Neural cell (in vitro differentiated cells): Measurements from ENCODE around the gene FCHSD2. TPM values are rescaled to one million over a fixed set of nuclear protein-coding genes. Genes with fewer than 3 reads are reported as not detected.

ENCODE experiments used
- H2AFZ ChIP-seq: fragments of 200-600, 300-800 bp; sonication (generic), shearing (Covaris generic); 2 replicates; pipeline ENCODE4 v1.6.0; 2014; ENCODE audit warnings: low read depth, mild to moderate bottlenecking, antibody characterized with exemption, low read length, moderate library complexity
- H3F3A ChIP-seq: fragments of 200-600 bp; shearing (Covaris generic); 2 replicates; pipeline ENCODE4 v1.6.1; 2016; ENCODE audit warnings: mild to moderate bottlenecking, moderate library complexity, mixed read lengths, antibody characterized with exemption, low read length; ENCODE audit not compliant: insufficient read depth, poor library complexity, severe bottlenecking
- H3K27ac ChIP-seq: fragments of 200-600, 300-800 bp; sonication (generic), shearing (Covaris generic); 2 replicates; pipeline ENCODE4 v1.5.1; 2014; ENCODE audit warnings: mild to moderate bottlenecking, low read length, moderate library complexity
- H3K27me3 ChIP-seq: fragments of 300-800, 200-600 bp; sonication (generic), shearing (Covaris generic); 2 replicates; pipeline ENCODE4 v1.6.0; 2014; ENCODE audit warnings: mild to moderate bottlenecking, low read depth, low read length, moderate library complexity; ENCODE audit not compliant: insufficient read depth
- H3K36me3 ChIP-seq: fragments of 300-800, 200-600 bp; sonication (generic), shearing (Covaris generic); 2 replicates; pipeline ENCODE4 v1.5.1; 2014; ENCODE audit warnings: mild to moderate bottlenecking, antibody characterized with exemption, low read length, moderate library complexity; ENCODE audit not compliant: insufficient read depth
- H3K4me2 ChIP-seq: fragments of 300-800, 200-600 bp; sonication (generic), shearing (Covaris generic); 2 replicates; pipeline ENCODE4 v1.6.0; 2014; ENCODE audit warnings: mild to moderate bottlenecking, low read length
- H3K4me3 ChIP-seq: fragments of 300-800, 200-600 bp; sonication (generic), shearing (Covaris generic); 2 replicates; pipeline ENCODE4 v1.5.1; 2014; ENCODE audit warnings: mild to moderate bottlenecking, low read length, moderate library complexity
- H3K79me2 ChIP-seq: fragments of 200-600 bp; shearing (Covaris generic); replicated peaks from 2 replicates; pipeline ENCODE4 v1.6.0; 2014; ENCODE audit warnings: mild to moderate bottlenecking, low read length, moderate library complexity; ENCODE audit not compliant: insufficient read depth
- H3K9ac ChIP-seq: fragments of 300-800, 200-600 bp; sonication (generic), shearing (Covaris generic); 2 replicates; pipeline ENCODE4 v1.6.1; 2016; ENCODE audit warnings: mild to moderate bottlenecking, low read length, mixed read lengths
- H3K9me2 ChIP-seq: fragments of 200-600 bp; shearing (Covaris generic); 2 replicates; pipeline ENCODE4 v1.6.1; 2016; ENCODE audit warnings: mild to moderate bottlenecking, low read length, mixed read lengths; ENCODE audit not compliant: insufficient read depth
- H3K9me3 ChIP-seq: fragments of 200-600, 300-800 bp; sonication (generic), shearing (Covaris generic); 2 replicates; pipeline ENCODE4 v1.6.1; 2016; ENCODE audit warnings: mild to moderate bottlenecking, mixed run types, low read length, moderate library complexity, mixed read lengths
- H4K20me1 ChIP-seq: fragments of 200-600 bp; shearing (Covaris generic); 2 replicates; pipeline ENCODE4 v1.6.1; 2016; ENCODE audit warnings: mild to moderate bottlenecking, mixed run types; ENCODE audit not compliant: insufficient read depth
- CTCF ChIP-seq: fragments of 450-650 bp; IDR thresholded peaks from 2 replicates; pipeline ENCODE4 v1.5.1; 2014; ENCODE audit warnings: antibody characterized with exemption, mild to moderate bottlenecking, moderate library complexity; ENCODE audit not compliant: poor library complexity, severe bottlenecking
- EP300 ChIP-seq: fragments of 450-650 bp; conservative IDR thresholded peaks from 2 replicates; pipeline ENCODE4 v1.6.1; 2014; ENCODE audit warnings: antibody characterized with exemption, mild to moderate bottlenecking, moderate library complexity; ENCODE audit not compliant: poor library complexity, severe bottlenecking
- EZH2 ChIP-seq: fragments of 200-600, 300-800 bp; shearing (Covaris generic), sonication (generic); IDR thresholded peaks from 2 replicates; pipeline ENCODE4 v1.6.1; 2014; ENCODE audit warnings: antibody characterized with exemption, low read length, borderline replicate concordance, mild to moderate bottlenecking; ENCODE audit not compliant: insufficient read depth, poor library complexity, severe bottlenecking
- MXI1 ChIP-seq: fragments of 450-650 bp; conservative IDR thresholded peaks from 2 replicates; pipeline ENCODE4 v1.6.1; 2014; ENCODE audit warnings: antibody characterized with exemption, mild to moderate bottlenecking; ENCODE audit not compliant: poor library complexity, severe bottlenecking
- POLR2AphosphoS5 ChIP-seq: IDR thresholded peaks from 2 replicates; pipeline ENCODE4 v1.6.1; 2012
- RAD21 ChIP-seq: fragments of 450-650 bp; conservative IDR thresholded peaks from 2 replicates; pipeline ENCODE4 v1.6.1; 2014; ENCODE audit warnings: antibody characterized with exemption, mild to moderate bottlenecking, moderate library complexity
- REST ChIP-seq: IDR thresholded peaks from 2 replicates; pipeline ENCODE4 v1.6.1; 2012; ENCODE audit warnings: borderline replicate concordance
- SMC3 ChIP-seq: fragments of 450-650 bp; conservative IDR thresholded peaks from 2 replicates; pipeline ENCODE4 v1.6.1; 2014; ENCODE audit warnings: antibody characterized with exemption, mild to moderate bottlenecking, moderate library complexity; ENCODE audit not compliant: poor library complexity
- TAF1 ChIP-seq: IDR thresholded peaks from 2 replicates; pipeline ENCODE4 v1.6.1; 2012; ENCODE audit warnings: low read depth
- polyA plus RNA-seq: library from polyadenylated mRNA; depleted of rRNA; stranded (reverse); fragments of >200 nt; gene quantifications from 2 replicates; pipeline ENCODE4 v1.2.3, GENCODE V29; 2014

FCHSD2 gene
- polyA plus RNA-seq, 1 donor from 2014 or later = 40.8 TPM

- no peaks in the 10 kb centered on the region for H3K27me3 ChIP-seq
- no peak for TF ChIP-seq CTCF
- TF ChIP-seq RAD21 = no peak
- no peak for TF ChIP-seq EP300
- no peak for TF ChIP-seq EZH2
- no peak for TF ChIP-seq SMC3
- TF ChIP-seq MXI1 = no peak
- no peak for TF ChIP-seq TAF1
- no peak for TF ChIP-seq POLR2AphosphoS5
- no peak for TF ChIP-seq REST
- no peaks in the 10 kb centered on the region for H3K9me3 ChIP-seq
- H2AFZ ChIP-seq = no peak overlapping the region
- no peaks in the 10 kb centered on the region for H4K20me1 ChIP-seq
- H3K27ac ChIP-seq = no peak overlapping the region
- H3K9me2 ChIP-seq = no peaks in the 10 kb centered on the region
- no peaks in the 10 kb centered on the region for H3F3A ChIP-seq
- no peak overlapping the region for H3K4me3 ChIP-seq
- no peaks in the 10 kb centered on the region for H3K79me2 ChIP-seq
- H3K9ac ChIP-seq = no peak overlapping the region
- no peaks in the 10 kb centered on the region for H3K36me3 ChIP-seq
- no peak overlapping the region for H3K4me2 ChIP-seq
Observed at GRCh38 chr11:73173755-73174494, 31.8 kb upstream of the FCHSD2 start.

GRCh38 chr11:73172992-73173656 is 31.0 kb upstream of the FCHSD2 start:
- Histone ChIP-seq H3K4me3 (no peak overlapping the region), H2AFZ (no peak overlapping the region), H3K36me3 (no peaks in the 10 kb centered on the region), H3K27me3 (no peaks in the 10 kb centered on the region), H3K79me2 (no peaks in the 10 kb centered on the region), H3K9me2 (no peaks in the 10 kb centered on the region), H3K4me2 (no peak overlapping the region), H3K9ac (no peak overlapping the region), H4K20me1 (no peaks in the 10 kb centered on the region), H3K27ac (no peak overlapping the region), H3K9me3 (no peaks in the 10 kb centered on the region), H3F3A (no peaks in the 10 kb centered on the region)
- TF ChIP-seq SMC3 = no peak
- TF ChIP-seq TAF1 = no peak
- TF ChIP-seq CTCF = no peak
- no peak for TF ChIP-seq RAD21
- TF ChIP-seq MXI1 = no peak
- TF ChIP-seq EP300 = no peak
- no peak for TF ChIP-seq POLR2AphosphoS5
- no peak for TF ChIP-seq EZH2
- TF ChIP-seq REST = no peak
